ENCODE measurements around the gene NFKBIZ.

The NFKBIZ gene

GRCh38 chr3:101827211-101828174 is 21.8 kb upstream of the NFKBIZ start:
- peak; percentile 91 for DNase-seq

GRCh38 chr3:101828276-101828675 is 21.0 kb upstream of the NFKBIZ start:
- DNase-seq: no peak

- peak; percentile 49 for DNase-seq
Observed at GRCh38 chr3:101828691-101829436, 20.4 kb upstream of the NFKBIZ start.

- no peak for DNase-seq
Observed at GRCh38 chr3:101829437-101829830, 19.9 kb upstream of the NFKBIZ start.

- no peak for DNase-seq
Observed at GRCh38 chr3:101829874-101830273, 19.4 kb upstream of the NFKBIZ start.

GRCh38 chr3:101833446-101833974 is 15.8 kb upstream of the NFKBIZ start:
- DNase-seq: no peak

GRCh38 chr3:101835676-101836075 is 13.6 kb upstream of the NFKBIZ start:
- DNase-seq: no peak

GRCh38 chr3:101836160-101836559 is 13.2 kb upstream of the NFKBIZ start:
- DNase-seq: no peak

GRCh38 chr3:101836652-101837598 is 12.4 kb upstream of the NFKBIZ start:
- DNase-seq: no peak

GRCh38 chr3:101838691-101839090 is 10.6 kb upstream of the NFKBIZ start:
- no peak for DNase-seq

- DNase-seq: no peak
Observed at GRCh38 chr3:101840066-101840465, 9.2 kb upstream of the NFKBIZ start.

- DNase-seq: no peak
Observed at GRCh38 chr3:101842245-101842934, 6.9 kb upstream of the NFKBIZ start.

GRCh38 chr3:101842935-101843330 is 6.4 kb upstream of the NFKBIZ start:
- DNase-seq: no peak

GRCh38 chr3:101845425-101845824 is 3.9 kb upstream of the NFKBIZ start:
- no peak for DNase-seq

- no peak for DNase-seq
Observed at GRCh38 chr3:101846709-101847108, 2.6 kb upstream of the NFKBIZ start.

GRCh38 chr3:101847328-101847727 is 2.0 kb upstream of the NFKBIZ start:
- no peak for DNase-seq

GRCh38 chr3:101848326-101848725 is 988 bp upstream of the NFKBIZ start:
- no peak for DNase-seq

- DNase-seq: peak; percentile 55
Observed at GRCh38 chr3:101849714-101850245, 466 bp downstream of the NFKBIZ start.

- DNase-seq: peak; percentile 28
Observed at GRCh38 chr3:101850246-101851051, 1.1 kb downstream of the NFKBIZ start.

- DNase-seq: no peak
Observed at GRCh38 chr3:101851072-101851770, 1.9 kb downstream of the NFKBIZ start.

Measured in stimulated activated naive CD4-positive, alpha-beta T cell treated with Interleukin-2 at 50 U/mL for 16 hours (primary cell).